Fibroblast of upper back skin (primary cell): ENCODE data around the gene NCMAP.

Source experiments
- DNase-seq: peaks from one replicate; pipeline ENCODE4 v3.0.0-alpha.2; 2013

NCMAP gene

DNA sequence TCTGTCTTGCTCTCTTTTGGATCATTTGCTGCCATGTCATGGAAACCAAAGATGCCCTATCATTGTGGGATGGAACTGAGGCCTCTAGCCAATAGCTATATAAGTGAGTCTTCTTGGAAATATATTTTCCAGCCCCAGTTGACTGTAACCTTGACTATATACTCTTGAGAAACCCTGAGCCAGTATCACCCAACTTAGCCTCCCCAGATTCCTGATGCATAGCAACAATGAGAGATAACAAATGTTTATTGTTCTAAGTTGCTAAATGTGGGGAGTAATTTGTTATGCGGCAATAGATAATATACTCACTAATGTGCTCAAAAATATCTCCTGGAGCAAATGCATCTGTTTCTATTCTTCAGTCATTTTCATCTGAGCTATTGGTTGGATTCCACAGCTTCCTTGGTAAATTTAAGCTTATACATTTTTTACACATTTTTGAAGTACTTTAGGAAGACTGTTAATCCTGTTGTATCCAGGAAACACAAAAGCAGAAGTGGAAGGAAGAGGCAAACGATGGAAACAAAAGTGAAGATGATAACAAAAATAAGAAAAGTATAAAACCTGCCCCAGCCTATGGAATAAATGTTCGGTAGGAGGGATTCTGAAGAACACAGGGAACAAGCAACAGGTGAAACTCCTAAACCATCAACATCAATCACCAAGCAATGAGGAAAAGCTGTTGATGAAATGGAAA is 80.9 kb downstream of the NCMAP start:
- DNase-seq, result no peak

DNA sequence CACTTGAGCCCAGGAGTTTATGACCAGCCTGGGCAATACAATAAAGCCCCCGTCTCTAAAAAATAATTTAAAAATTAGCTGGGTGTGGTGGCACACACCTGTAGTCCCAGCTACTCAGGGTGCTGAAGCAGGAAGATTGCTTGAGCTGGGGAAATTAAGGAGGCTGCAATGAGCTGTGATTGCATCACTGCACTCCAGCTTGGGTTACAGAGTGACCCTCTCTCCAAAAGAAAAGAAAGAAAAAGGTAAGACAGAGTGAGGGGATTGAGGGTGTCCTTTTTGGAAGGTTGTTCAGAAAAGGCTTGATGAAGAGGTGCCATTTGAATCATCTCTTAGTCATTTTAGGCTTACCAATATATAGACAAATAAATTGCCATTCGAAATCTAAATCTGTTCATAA is 83.2 kb downstream of the NCMAP start:
- no peak for DNase-seq

DNA sequence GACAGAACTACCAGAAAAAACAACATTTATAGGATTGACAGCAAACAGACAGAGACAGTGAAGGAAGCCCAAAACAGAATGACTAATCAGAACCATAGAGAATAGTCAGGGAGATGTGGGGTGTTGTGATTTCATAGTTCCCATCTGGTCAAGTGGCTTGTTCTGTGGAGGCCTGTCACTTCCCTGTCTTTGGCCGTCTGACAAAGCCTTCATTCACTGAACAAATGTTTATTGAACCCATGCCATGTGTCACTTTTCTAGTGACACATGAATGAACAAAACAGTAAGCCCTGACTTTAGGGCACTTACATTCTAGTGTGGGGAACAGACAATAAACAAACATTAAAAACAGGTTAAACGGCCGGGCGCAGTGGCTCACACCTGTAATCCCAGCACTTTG is 84.0 kb downstream of the NCMAP start:
- no peak for DNase-seq

DNA sequence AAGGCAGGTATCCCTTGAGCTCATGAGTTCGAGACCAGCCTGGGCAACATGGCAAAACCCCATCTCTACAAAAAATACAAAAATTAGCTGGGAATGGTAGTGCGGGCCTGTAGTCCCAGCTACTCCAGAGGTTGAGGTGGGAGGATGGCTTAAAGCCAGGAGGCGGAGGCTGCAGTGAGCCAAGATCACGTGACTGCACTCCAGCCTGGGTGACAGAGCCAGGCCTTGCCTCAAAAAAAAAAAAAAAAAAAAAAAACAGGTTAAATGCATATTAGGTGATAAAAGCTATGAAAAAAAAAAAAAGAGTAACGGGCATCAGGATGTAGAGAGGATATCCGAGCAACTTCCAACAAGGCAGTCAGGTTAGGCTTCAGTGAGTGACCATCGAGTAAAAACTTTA is 84.4 kb downstream of the NCMAP start:
- no peak for DNase-seq

DNA sequence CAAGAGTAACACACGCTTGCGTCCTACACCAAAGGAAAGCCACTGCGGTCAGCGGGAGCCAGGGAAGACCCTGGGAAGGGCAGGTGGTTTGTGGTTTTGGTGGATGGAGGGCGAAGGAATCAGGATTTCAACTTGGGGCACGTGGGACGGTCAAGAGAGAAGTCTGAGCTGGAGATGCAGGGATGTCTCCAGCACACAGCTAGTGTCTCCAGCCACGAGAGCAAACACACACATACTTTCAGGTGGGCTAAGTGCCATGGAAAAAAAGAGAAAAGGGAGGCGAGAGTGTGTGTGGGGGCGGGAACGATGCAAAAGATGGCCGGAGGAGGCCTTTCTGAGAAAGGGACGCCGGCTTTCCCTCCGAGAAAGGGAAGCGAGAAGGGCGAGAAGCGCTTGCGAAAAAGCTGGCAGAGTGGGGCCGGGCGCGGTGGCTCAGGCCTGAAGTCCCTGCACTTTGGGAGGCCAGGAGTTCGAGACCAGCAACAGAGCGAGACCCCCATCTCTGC is 85.8 kb downstream of the NCMAP start:
- DNase-seq, result peak; percentile 29

DNA sequence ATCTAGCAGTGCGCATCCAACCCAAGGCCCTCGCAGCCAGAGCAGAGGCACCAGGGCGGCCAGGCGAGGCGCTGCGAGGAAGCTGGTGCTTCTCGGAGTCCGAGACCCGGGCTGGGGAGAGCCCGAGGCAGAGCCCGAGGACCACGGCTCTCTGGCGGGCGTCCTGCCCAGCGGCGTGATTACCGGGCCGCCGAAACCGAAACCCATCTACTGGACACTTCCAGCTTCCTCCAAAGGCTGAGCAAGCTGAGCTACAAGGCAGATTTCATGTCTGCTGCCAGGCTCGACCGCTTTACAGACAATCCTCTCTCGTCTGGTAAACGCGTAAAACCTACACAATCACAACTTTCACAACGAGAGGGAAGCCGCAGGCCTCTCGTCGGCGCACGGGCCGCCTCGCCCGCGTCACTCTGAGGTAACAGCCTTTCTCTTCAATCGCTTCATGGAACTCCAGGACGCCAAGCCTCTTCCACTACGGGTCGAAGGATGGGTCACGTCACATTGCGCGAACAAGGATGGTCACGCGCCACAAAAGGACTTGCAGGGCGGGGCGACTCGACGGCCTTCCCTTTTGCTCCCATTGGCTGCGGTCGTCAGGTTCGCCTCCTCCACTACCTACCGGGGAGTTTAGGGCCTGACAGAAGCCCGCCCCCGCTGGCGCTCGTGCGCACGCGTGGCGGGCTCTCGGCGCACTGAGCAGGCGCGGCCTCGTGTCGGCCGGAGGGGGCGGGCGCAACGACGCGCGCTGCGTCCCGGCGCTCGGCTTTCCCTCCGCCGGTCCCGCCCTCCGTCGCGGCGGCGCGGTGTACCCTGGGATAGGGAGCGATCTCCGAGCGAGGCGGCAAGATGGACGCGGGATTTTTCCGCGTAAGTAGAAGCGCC is 86.8 kb downstream of the NCMAP start, which contains the start of gene SRRM1:
SRRM1 (plus strand) TSS at position 822 of the 882 bp plus-strand sequence; CDS start at position 847, 25 bp downstream.
- DNase-seq, result peak; percentile 100

DNA sequence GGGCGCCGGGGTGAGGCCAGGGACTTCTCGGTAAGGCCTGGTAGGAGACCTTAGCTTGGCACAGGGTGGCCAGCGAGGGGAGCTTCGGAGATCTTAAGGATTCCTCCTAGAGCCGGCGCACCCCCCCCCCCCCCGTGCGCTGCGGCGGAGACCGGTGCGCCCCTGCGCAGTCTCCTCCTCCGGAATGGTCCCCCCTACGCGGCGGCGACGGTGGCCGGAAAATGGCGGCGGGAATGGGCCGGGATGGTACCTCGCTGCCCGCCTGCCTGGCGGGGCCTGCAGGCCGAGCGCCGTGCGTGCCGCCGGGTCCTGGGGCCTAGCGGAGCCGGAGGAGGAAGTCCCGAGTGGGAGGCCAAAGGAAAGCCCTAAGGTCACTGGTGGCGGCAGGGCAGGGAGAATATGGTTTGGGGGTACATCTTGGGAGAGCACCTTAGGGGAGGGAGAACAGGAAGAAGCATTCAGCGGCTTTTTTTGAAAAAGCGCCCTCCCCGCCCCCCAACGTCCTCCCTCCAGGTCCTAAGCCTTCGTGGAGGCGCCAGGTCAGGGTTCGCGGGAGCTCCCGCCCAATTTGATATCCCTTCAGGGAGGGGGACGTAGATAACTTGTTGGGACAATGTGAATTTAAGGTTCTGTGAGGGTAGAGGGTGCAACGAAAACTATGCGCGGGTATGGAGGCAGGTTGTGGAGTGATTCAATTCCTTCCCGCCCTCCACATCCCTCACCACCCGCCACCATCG is 87.6 kb downstream of the NCMAP start:
- DNase-seq, result no peak

DNA sequence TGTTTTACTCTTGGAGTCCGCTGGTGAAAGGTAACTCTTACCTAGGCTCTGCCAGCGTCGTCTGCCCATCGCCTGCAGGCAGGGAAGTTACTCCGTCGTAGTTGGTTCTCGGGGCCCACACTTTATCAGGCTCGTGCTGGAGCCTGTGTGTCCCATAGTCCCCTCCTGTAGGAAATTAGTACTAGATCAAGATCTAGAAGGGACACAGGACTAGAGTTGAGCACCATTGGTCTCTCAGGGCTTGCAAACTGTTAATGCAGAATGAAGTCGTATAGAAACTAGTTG is 88.2 kb downstream of the NCMAP start:
- no peak for DNase-seq

DNA sequence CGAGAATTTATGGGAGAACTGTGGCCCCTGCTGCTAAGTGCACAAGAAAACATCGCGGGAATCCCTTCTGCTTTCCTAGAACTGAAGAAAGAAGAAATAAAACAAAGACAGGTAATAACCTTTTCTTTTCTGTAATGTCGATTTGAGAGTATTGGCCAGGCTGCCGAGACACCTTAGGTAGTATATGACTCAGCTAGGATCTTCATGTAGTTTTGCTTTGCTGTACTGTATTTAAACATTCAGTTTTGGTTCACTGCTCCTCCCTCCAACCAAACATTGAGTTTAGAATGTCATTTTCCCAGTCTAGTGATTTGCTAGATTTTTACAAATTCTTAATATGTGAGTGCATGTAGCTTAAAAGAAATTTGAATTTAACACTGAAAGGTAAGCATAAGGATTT is 93.0 kb downstream of the NCMAP start:
- no peak for DNase-seq

DNA sequence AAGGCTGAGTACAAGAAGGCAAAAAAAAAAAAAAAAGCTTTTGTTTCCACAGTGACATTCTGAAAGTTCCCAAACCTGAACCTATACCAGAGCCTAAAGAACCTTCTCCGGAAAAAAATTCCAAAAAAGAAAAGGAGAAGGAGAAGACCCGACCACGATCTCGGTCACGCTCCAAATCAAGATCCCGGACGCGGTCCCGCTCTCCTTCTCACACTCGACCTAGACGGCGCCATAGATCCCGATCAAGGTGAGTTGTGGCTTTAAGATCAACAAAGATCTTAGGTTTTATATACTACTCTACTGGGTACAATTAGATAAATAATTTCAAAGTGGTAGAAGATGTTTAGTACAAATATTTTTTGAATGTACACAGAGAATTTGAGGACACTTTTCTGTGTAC is 96.5 kb downstream of the NCMAP start:
- DNase-seq, result no peak

DNA sequence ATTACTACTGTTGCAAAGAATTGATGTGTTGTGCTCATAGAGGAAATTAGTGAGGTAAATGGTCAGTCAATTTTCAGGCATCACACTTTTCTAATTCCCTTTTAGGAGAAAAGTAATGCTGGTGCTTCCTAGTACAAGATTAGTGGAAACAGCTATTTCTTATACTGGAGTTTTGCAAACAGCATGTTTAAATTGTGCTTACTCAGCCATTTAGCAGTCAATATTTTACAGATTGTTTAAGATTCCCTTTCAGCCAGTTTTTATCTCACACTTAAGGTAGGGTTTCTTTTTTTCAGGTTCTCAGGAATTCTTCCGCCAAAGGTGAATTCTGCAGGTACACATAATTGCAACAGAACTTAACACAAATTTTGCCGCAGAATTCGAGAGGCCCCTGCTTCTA is 98.1 kb downstream of the NCMAP start:
- no peak for DNase-seq

DNA sequence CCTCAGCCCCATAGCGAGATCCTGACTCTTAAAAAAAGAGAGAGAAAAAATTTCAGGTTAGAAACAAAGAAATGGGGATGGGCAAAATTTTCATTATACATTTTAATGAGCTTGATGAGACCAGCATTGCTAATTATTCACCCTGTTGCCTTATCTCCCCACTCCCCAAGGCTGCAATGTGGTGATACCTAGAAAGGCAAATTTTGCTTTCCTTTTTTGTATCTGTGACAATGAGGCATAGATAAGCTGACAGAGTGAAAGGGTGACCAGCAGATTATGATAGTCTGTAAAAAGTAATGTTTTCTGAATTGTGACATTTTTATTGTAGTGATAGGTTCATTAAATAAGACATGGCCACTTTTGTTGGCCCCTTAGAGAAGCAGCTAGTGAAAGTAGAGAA is 100.2 kb downstream of the NCMAP start:
- DNase-seq, result no peak

DNA sequence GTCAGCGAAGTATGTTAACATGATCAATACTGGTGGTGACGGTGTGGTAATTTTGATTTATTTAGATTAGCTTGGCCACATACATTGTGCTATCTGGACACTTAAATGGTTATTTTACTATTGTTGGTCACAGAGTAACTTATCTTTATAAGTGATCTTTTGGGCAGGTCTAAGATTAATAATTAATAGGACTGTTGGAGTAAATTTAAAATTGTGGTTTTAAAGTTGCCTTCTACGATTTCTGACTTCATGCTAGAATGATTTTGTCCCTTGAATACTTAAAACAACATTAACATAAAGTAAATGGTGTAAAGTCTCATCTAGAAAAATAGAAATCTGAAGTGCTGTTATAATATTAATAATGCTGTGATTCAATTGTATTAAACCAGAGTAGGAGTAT is 101.9 kb downstream of the NCMAP start:
- no peak for DNase-seq
